ENCODE measurements around the gene TTC34. TPM values are rescaled to one million over a fixed set of nuclear protein-coding genes. Genes with fewer than 3 reads are reported as not detected.
A peak's percentile ranks its signal among the peaks of the same experiment; 100 is the strongest.

Gene TTC34
- total and polyA plus RNA-seq, 8 donors = 0.18 to 0.99 (median 0.44) TPM

DNA sequence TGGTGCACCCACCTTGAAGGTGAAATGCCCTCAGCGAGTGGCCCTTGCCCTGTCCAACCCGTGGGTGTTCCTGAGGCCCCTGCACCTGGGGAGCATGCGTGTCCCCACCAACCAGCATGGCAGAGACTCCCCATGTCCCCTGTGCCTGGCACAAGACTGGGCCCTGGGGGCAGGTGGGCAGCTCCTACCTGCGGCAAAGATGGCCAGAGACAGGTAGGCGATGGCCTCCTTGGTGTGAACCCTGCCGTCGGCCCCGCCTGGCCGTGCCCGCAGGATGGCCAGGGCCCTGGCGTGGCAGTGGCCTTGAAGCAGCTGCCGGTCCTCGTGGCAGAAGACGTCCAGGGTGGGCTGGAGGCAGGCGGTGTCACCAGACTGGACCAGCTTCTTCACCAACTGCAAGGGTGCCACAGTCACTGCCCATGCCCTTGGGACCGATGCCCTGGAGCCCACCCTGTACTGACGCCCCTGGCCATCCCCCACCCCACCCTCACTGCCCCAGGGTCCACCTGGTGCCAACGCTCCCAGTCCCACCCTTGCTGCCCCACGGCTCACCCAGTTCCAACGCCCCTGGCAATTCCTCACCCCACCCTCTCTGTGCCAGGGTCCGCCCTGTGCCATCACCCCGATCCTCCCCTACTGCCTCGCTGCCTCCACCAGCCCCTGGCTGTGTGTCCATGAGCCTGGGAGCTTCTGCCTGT lies 15.7 kb downstream of the TTC34 start:
- Histone ChIP-seq H3K36me3 (no peaks in the 10 kb centered on the region), H3K4me3 (no peak overlapping the region), H3K27me3 (peaks cover 0 to 13% (median 5%) of the 10 kb centered on the region in 4 donors), H3K9me3 (peaks cover 0 to 8% (median 0%) of the 10 kb centered on the region in 4 donors), H3K27ac (no peak overlapping the region), H3K4me1 (no peaks in the 10 kb centered on the region)
- FAIRE-seq (no peak), DNase-seq (peak in 2 of 6 donors; percentile 52 to 55), ATAC-seq (no peak)
- 54 to 67% methylated on average over 21 to 23 of the region's 23 CpGs for WGBS, 2 donors
- intact Hi-C loops (cut with DNase I) = no loop called here
- TF ChIP-seq, protein P1, sequence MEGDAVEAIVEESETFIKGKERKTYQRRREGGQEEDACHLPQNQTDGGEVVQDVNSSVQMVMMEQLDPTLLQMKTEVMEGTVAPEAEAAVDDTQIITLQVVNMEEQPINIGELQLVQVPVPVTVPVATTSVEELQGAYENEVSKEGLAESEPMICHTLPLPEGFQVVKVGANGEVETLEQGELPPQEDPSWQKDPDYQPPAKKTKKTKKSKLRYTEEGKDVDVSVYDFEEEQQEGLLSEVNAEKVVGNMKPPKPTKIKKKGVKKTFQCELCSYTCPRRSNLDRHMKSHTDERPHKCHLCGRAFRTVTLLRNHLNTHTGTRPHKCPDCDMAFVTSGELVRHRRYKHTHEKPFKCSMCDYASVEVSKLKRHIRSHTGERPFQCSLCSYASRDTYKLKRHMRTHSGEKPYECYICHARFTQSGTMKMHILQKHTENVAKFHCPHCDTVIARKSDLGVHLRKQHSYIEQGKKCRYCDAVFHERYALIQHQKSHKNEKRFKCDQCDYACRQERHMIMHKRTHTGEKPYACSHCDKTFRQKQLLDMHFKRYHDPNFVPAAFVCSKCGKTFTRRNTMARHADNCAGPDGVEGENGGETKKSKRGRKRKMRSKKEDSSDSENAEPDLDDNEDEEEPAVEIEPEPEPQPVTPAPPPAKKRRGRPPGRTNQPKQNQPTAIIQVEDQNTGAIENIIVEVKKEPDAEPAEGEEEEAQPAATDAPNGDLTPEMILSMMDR (IDR thresholded peaks at IDR 0.05) = no peak

DNA sequence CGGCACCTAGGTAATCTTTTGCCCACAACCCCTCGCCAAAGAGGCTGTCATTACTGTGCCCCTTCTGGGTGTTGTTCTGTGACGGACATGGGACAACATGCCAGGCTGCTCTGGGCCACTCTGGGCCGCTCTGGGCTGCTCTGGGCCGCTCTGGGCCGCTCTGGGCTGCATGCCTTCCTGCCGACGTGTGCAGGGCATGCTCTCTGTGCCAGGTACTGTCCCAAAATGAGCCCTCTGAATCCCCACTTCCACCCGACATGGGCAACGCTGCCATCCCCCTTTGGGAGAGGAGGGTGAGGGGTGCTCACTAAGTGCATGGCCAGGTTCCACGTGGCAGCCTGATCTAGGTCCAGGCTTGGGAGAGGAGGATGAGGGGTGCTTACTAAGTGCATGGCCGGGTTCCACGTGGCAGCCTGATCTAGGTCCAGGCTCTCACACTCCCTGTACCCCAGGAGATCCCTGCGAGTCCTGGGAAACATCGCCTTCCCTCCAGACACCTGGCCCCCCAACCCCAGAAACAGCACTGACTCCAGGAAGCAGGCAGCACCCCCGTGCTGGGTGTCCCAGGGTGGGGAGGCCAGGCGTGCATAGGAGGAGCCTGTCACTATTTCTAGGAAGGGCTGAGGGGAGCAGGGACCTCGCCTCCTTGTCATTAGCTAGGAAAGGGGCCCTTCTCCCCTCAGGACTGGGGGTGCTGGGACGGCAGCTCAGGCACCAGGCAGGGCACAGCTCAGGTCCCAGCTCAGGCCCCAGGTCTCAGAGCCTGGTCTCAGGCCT lies 16.5 kb downstream of the TTC34 start:
- WGBS, 2 donors = 57 to 65% methylated on average over 19 of the region's 19 CpGs
- TF ChIP-seq, protein P1 (IDR thresholded peaks at IDR 0.05) = no peak
- no peak for DNase-seq
- Histone ChIP-seq H3K27me3 (peaks cover 0 to 9% (median 4%) of the 10 kb centered on the region in 4 donors), H3K9me3 (peaks cover 0 to 8% (median 0%) of the 10 kb centered on the region in 4 donors), H3K4me3 (no peak overlapping the region), H3K36me3 (no peaks in the 10 kb centered on the region), H3K4me1 (no peaks in the 10 kb centered on the region), H3K27ac (no peak overlapping the region)
- intact Hi-C loops (cut with DNase I) = loop anchor here in 1 of 3 donors (5.0 kb wide), 1 partner anchor 368 kb away; no protein-coding TSS in a partner anchor
- FAIRE-seq = no peak
- no peak for ATAC-seq

DNA sequence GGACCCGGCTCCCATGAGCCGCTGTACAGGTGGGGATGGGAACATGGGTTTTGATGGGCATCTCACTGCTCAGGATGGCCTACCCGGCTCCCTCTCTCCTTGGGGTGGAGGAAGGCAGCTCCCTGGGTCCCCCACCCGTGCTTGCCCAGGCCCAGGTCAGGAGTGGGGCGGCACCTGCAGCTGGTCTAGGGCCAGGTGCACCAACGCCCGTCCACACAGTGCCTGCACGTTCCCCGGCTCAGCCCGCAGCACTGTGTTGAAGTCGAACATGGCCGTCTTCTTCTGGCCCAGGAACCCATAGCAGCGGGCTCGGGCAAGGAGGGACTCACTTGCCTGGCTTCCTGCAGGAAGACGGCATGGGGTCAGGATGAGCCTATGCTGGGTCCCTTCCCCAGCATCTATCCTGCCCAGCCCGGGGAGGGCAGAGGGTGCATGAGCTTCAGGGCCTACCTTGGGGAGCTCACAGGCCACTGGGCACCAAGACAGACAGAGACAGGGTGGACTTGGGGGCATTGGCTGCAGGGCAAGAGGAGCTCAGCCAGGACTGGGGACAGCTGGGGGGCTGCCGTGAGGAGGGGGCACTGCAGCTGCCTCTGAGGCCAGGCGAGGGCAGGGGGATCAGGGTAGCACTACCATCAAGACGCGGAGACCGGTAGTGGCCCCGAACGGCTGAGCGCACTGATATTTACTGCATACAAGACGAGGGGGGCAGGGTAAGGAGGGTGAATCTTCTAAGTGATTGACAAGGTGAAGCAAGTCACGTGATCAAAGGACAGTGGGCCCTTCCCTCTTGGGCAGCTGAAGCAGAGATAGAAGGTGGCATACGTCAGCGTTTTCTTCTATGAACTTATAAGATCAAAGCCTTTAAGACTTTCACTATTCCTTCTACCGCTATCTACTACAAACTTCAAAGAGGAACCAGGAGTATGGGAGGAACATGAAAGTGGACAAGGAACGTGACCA lies 17.8 kb downstream of the TTC34 start:
- TF ChIP-seq, protein P1 (IDR thresholded peaks at IDR 0.05) = no peak
- H3K4me3 ChIP-seq = no peak overlapping the region
- peaks cover 0 to 9% (median 4%) of the 10 kb centered on the region in 4 donors for H3K27me3 ChIP-seq
- whole genome bisulfite sequencing, 2 donors = 68 to 83% methylated on average over 29 to 30 of the region's 30 CpGs
- H3K36me3 ChIP-seq = no peaks in the 10 kb centered on the region
- ATAC-seq (no peak), DNase-seq (peak in 1 of 6 donors; percentile 48), FAIRE-seq (no peak)
- H3K27ac ChIP-seq = no peak overlapping the region
- H3K4me1 ChIP-seq = no peaks in the 10 kb centered on the region
- intact Hi-C loops (cut with DNase I) = loop anchor here in 1 of 3 donors (5.0 kb wide), 1 partner anchor 366 kb away; no protein-coding TSS in a partner anchor
- H3K9me3 ChIP-seq = peaks cover 0 to 8% (median 0%) of the 10 kb centered on the region in 4 donors

DNA sequence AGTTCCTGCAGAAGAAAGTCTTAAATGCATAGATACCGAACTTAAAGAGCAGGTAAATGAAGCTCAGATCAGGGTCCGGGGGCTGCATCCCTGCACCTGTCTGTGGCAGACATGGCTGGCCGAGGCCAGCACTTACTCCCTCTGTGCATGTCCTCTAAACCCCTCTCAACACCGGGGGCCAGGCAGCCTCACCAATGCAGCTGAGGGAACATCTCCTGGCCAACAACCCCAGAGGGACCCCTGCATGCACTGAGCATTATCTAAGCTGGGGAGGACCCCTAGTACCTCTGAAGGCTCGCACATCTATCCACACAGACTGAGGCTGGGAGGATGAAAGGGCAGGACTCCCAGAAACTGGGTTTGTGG lies 18.4 kb downstream of the TTC34 start:
- Histone ChIP-seq H3K27ac (no peak overlapping the region), H3K27me3 (peaks cover 0 to 9% (median 4%) of the 10 kb centered on the region in 4 donors), H3K9me3 (peaks cover 0 to 8% (median 0%) of the 10 kb centered on the region in 4 donors), H3K4me1 (no peaks in the 10 kb centered on the region), H3K36me3 (no peaks in the 10 kb centered on the region), H3K4me3 (no peak overlapping the region)
- ATAC-seq = no peak
- WGBS, 2 donors = 59 to 71% methylated on average over 5 of the region's 5 CpGs
- no peak for FAIRE-seq
- TF ChIP-seq, protein P1 (IDR thresholded peaks at IDR 0.05) = no peak
- intact Hi-C loops (cut with DNase I) = loop anchor here in 1 of 3 donors (5.0 kb wide), 1 partner anchor 366 kb away; no protein-coding TSS in a partner anchor
- no peak for DNase-seq

All from pancreas (tissue), 10 donors.